Stimulated activated CD4-positive, alpha-beta T cell treated with anti-CD3 and anti-CD28 coated beads, Interleukin-15, amount 100 ng/mL, for 1 hour (primary cell): ENCODE data around the gene SPTY2D1.
A peak's percentile ranks its signal among the peaks of the same experiment; 100 is the strongest.
"Not testable (repeated sequence)": the region's sequence is repeated elsewhere in the genome, so short reads cannot be mapped to it uniquely, and the experiment has no call there.

Experiments
- DNase-seq, 2 donors: peaks; one replicate each; pipeline ENCODE4 v3.0.0-alpha.2; 2020; ENCODE audit warnings: low read depth in 1 of 2, low spot score in 1 of 2

The SPTY2D1 gene

GRCh38 chr11:18634140-18635032 lies at the start of gene SPTY2D1:
SPTY2D1 (minus strand) TSS chr11:18634342; CDS start chr11:18634257, 85 bp downstream.
- DNase-seq = peak; percentile 89 to 92

- DNase-seq = no peak
Observed at GRCh38 chr11:18682466-18682865, 48.3 kb upstream of the SPTY2D1 start.

GRCh38 chr11:18681949-18682348 lies 47.8 kb upstream of the SPTY2D1 start:
- not testable (repeated sequence) for DNase-seq

- DNase-seq = no peak
Observed at GRCh38 chr11:18677560-18677959, 43.4 kb upstream of the SPTY2D1 start.

GRCh38 chr11:18676803-18677202 lies 42.7 kb upstream of the SPTY2D1 start:
- no peak for DNase-seq

GRCh38 chr11:18672209-18672608 lies 38.1 kb upstream of the SPTY2D1 start:
- DNase-seq = peak in 1 of 2 donors; percentile 7

- no peak for DNase-seq
Observed at GRCh38 chr11:18671246-18671645, 37.1 kb upstream of the SPTY2D1 start.

GRCh38 chr11:18669711-18670110 lies 35.6 kb upstream of the SPTY2D1 start:
- no peak for DNase-seq

GRCh38 chr11:18669219-18669596 lies 35.1 kb upstream of the SPTY2D1 start:
- no peak for DNase-seq

GRCh38 chr11:18668131-18668530 lies 34.0 kb upstream of the SPTY2D1 start:
- DNase-seq = no peak

GRCh38 chr11:18665353-18665872 lies 31.3 kb upstream of the SPTY2D1 start:
- not testable (repeated sequence) for DNase-seq

GRCh38 chr11:18657673-18658072 lies 23.5 kb upstream of the SPTY2D1 start:
- DNase-seq = no peak

- no peak for DNase-seq
Observed at GRCh38 chr11:18650859-18651557, 16.9 kb upstream of the SPTY2D1 start.

- no peak for DNase-seq
Observed at GRCh38 chr11:18650353-18650752, 16.2 kb upstream of the SPTY2D1 start.

GRCh38 chr11:18643034-18643433 lies 8.9 kb upstream of the SPTY2D1 start:
- DNase-seq = not testable (repeated sequence)

- DNase-seq = no peak
Observed at GRCh38 chr11:18641677-18642076, 7.5 kb upstream of the SPTY2D1 start.

GRCh38 chr11:18633256-18634139 lies 644 bp downstream of the SPTY2D1 start:
- no peak for DNase-seq

- no peak for DNase-seq
Observed at GRCh38 chr11:18632841-18633240, 1.3 kb downstream of the SPTY2D1 start.

GRCh38 chr11:18624161-18624560 lies 10.0 kb downstream of the SPTY2D1 start:
- DNase-seq = no peak

- DNase-seq = no peak
Observed at GRCh38 chr11:18623707-18624106, 10.4 kb downstream of the SPTY2D1 start.
